ENCODE data around the gene CDK5RAP1.

DNA sequence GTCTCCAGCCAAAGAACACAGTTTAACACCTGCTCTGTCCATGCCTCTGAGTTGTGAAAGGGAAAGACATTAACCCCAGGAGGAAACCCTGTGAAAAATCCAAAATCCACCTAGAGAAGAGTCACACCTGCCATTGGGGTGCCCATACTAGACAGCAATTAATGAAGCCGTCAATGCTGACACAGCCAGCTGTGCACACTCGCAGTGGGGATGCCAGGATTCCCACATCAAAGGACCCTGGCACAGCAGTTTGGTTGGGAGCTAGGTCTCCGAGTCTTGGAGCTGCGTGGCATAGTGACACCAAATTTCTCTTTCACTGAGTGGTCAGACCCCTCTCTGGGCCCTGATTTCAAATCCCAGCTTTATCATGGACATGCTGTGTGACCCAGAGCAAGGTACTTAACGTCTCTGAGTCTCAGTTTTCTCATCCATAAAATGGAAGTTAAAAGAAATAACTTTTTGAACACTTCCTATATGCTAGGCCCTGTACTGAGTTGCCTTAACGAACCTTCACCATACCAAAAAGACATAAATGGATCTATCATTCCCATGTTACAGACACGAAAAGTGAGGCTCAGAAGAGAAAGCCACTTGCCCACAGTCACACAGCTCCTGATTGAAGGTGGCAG is 87.5 kb downstream of the CDK5RAP1 start:
- TF ChIP-seq, protein P1, sequence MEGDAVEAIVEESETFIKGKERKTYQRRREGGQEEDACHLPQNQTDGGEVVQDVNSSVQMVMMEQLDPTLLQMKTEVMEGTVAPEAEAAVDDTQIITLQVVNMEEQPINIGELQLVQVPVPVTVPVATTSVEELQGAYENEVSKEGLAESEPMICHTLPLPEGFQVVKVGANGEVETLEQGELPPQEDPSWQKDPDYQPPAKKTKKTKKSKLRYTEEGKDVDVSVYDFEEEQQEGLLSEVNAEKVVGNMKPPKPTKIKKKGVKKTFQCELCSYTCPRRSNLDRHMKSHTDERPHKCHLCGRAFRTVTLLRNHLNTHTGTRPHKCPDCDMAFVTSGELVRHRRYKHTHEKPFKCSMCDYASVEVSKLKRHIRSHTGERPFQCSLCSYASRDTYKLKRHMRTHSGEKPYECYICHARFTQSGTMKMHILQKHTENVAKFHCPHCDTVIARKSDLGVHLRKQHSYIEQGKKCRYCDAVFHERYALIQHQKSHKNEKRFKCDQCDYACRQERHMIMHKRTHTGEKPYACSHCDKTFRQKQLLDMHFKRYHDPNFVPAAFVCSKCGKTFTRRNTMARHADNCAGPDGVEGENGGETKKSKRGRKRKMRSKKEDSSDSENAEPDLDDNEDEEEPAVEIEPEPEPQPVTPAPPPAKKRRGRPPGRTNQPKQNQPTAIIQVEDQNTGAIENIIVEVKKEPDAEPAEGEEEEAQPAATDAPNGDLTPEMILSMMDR (IDR thresholded peaks at IDR 0.05): no peak
- no peak for TF ChIP-seq POLR2A (IDR thresholded peaks at IDR 0.05)
